MM.1S (cell line): ENCODE results near the gene ZNF236.

Experiments used
- CTCF ChIP-seq: fragments of 300-600 bp; sonication (generic); IDR thresholded peaks from 2 replicates; pipeline ENCODE4 v1.5.1; 2016; ENCODE audit warnings: antibody characterized with exemption, low read length, mixed read lengths
- EZH2 ChIP-seq: fragments of 300-600 bp; sonication (generic); optimal IDR thresholded peaks from 2 replicates; pipeline ENCODE3; 2017; ENCODE audit warnings: low read depth, mild to moderate bottlenecking, antibody characterized with exemption, low read length, mixed read lengths
- EZH2phosphoT487 ChIP-seq: fragments of 300-600 bp; sonication (generic); IDR thresholded peaks from 2 replicates; pipeline ENCODE4 v1.6.1; 2018; ENCODE audit warnings: antibody characterized with exemption, low read length

GRCh38 chr18:77009675-77010074, 187.3 kb downstream of the ZNF236 start:
- TF ChIP-seq EZH2 (no peak), CTCF (no peak), EZH2phosphoT487 (no peak)
